Parathyroid adenoma (tissue), 2 donors: ENCODE measurements around the gene PLCL2.

Experiments
- H2AFZ ChIP-seq: fragments of 300-600 bp; sonication (generic); one replicate; pipeline ENCODE4 v1.7.0; 2017; ENCODE audit warnings: antibody characterized with exemption, mild to moderate bottlenecking
- H3K27ac ChIP-seq: fragments of 300-600 bp; sonication (generic); one replicate; pipeline ENCODE4 v1.7.0; 2017
- H3K27me3 ChIP-seq: fragments of 300-600 bp; sonication (generic); one replicate; pipeline ENCODE4 v1.7.0; 2017; ENCODE audit warnings: low read length; ENCODE audit not compliant: control insufficient read depth, insufficient read depth
- H3K36me3 ChIP-seq: fragments of 300-600 bp; sonication (generic); one replicate; pipeline ENCODE4 v1.7.0; 2017; ENCODE audit warnings: low read length; ENCODE audit not compliant: control insufficient read depth, insufficient read depth
- H3K4me1 ChIP-seq: fragments of 300-600 bp; sonication (generic); one replicate; pipeline ENCODE4 v1.7.0; 2017; ENCODE audit warnings: control low read depth
- H3K4me2 ChIP-seq: fragments of 300-600 bp; sonication (generic); one replicate; pipeline ENCODE4 v1.7.0; 2017; ENCODE audit warnings: low read length
- H3K4me3 ChIP-seq: fragments of 300-600 bp; sonication (generic); one replicate; pipeline ENCODE4 v1.7.0; 2017; ENCODE audit warnings: low read depth, low read length
- H3K79me2 ChIP-seq: fragments of 300-600 bp; sonication (generic); one replicate; pipeline ENCODE4 v1.7.0; 2017; ENCODE audit warnings: control low read depth
- H3K9ac ChIP-seq: fragments of 300-600 bp; sonication (generic); one replicate; pipeline ENCODE4 v1.7.0; 2017; ENCODE audit warnings: mild to moderate bottlenecking
- H3K9me3 ChIP-seq: fragments of 300-600 bp; sonication (generic); one replicate; pipeline ENCODE4 v1.7.0; 2017; ENCODE audit warnings: low read length; ENCODE audit not compliant: control insufficient read depth
- TF ChIP-seq, protein P1 (sequence below): fragments of 300-600 bp; sonication (generic); IDR thresholded peaks from one replicate; pipeline ENCODE4 v1.7.0; 2017; ENCODE audit warnings: antibody characterized with exemption, mild to moderate bottlenecking
- donor health status: primary hyperparathyroidism.

PLCL2 gene

GRCh38 chr3:17070161-17070959, 185.6 kb downstream of the PLCL2 start:
- no peak overlapping the region for H3K9ac ChIP-seq
- H3K27ac ChIP-seq, result no peak overlapping the region
- no peaks in the 10 kb centered on the region for H3K4me1 ChIP-seq
- H3K4me2 ChIP-seq, result no peak overlapping the region
- TF ChIP-seq, protein P1, sequence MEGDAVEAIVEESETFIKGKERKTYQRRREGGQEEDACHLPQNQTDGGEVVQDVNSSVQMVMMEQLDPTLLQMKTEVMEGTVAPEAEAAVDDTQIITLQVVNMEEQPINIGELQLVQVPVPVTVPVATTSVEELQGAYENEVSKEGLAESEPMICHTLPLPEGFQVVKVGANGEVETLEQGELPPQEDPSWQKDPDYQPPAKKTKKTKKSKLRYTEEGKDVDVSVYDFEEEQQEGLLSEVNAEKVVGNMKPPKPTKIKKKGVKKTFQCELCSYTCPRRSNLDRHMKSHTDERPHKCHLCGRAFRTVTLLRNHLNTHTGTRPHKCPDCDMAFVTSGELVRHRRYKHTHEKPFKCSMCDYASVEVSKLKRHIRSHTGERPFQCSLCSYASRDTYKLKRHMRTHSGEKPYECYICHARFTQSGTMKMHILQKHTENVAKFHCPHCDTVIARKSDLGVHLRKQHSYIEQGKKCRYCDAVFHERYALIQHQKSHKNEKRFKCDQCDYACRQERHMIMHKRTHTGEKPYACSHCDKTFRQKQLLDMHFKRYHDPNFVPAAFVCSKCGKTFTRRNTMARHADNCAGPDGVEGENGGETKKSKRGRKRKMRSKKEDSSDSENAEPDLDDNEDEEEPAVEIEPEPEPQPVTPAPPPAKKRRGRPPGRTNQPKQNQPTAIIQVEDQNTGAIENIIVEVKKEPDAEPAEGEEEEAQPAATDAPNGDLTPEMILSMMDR, result no peak
- H2AFZ ChIP-seq, result no peak overlapping the region
- H3K27me3 ChIP-seq, result no peaks in the 10 kb centered on the region
- H3K9me3 ChIP-seq, result no peaks in the 10 kb centered on the region
- H3K79me2 ChIP-seq, result no peaks in the 10 kb centered on the region
- H3K36me3 ChIP-seq, result no peaks in the 10 kb centered on the region
- H3K4me3 ChIP-seq, result no peak overlapping the region

GRCh38 chr3:17074559-17074958, 189.8 kb downstream of the PLCL2 start:
- Histone ChIP-seq H3K79me2 (no peaks in the 10 kb centered on the region), H3K4me2 (no peak overlapping the region), H3K4me1 (no peaks in the 10 kb centered on the region), H3K9ac (no peak overlapping the region), H3K27me3 (no peaks in the 10 kb centered on the region), H3K9me3 (no peaks in the 10 kb centered on the region), H2AFZ (no peak overlapping the region), H3K36me3 (no peaks in the 10 kb centered on the region), H3K27ac (no peak overlapping the region), H3K4me3 (no peak overlapping the region)
- TF ChIP-seq, protein P1, result no peak

GRCh38 chr3:17075358-17075757, 190.6 kb downstream of the PLCL2 start:
- TF ChIP-seq, protein P1, result no peak
- Histone ChIP-seq H3K36me3 (no peaks in the 10 kb centered on the region), H3K27me3 (no peaks in the 10 kb centered on the region), H3K4me3 (no peak overlapping the region), H3K9me3 (no peaks in the 10 kb centered on the region), H3K4me1 (no peaks in the 10 kb centered on the region), H3K27ac (no peak overlapping the region), H3K79me2 (no peaks in the 10 kb centered on the region), H2AFZ (no peak overlapping the region), H3K9ac (no peak overlapping the region), H3K4me2 (no peak overlapping the region)

DNA sequence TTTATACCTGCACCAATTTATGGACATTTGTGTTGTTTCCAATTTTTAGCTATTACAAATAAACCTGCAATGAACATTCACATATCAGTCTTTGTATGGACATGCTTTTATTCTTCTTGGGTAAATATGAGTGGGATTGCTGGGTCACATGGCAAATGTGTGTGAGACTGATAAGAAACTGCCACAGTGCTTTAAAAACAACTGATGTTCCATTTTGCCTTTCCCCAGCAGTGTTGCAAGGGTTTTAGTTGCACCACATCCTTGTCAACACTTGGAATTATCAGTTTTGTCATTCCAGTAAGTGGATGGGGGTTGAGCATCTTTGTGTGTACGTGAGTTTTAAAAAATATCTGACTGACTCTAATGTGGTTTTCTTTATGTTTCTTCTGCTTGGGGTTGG, 191.2 kb downstream of the PLCL2 start:
- H3K36me3 ChIP-seq, result no peaks in the 10 kb centered on the region
- H3K9me3 ChIP-seq, result no peaks in the 10 kb centered on the region
- no peak overlapping the region for H2AFZ ChIP-seq
- H3K4me2 ChIP-seq, result no peak overlapping the region
- H3K79me2 ChIP-seq, result no peaks in the 10 kb centered on the region
- H3K9ac ChIP-seq, result no peak overlapping the region
- TF ChIP-seq, protein P1, result no peak
- H3K4me1 ChIP-seq, result no peaks in the 10 kb centered on the region
- no peak overlapping the region for H3K27ac ChIP-seq
- H3K4me3 ChIP-seq, result no peak overlapping the region
- no peaks in the 10 kb centered on the region for H3K27me3 ChIP-seq
